ENCODE data around the gene DIPK2A. TPM values are rescaled to one million over a fixed set of nuclear protein-coding genes. Genes with fewer than 3 reads are reported as not detected.

Gene DIPK2A
- total RNA-seq, 6 experiments from 2014 or later = 7.0 to 10.5 (median 8.6) TPM

- Mint-ChIP-seq H3K4me3 (no peak overlapping the region), H3K36me3 (ENCODE audit: low read depth) (no peaks in the 10 kb centered on the region), H3K27me3 (ENCODE audit: insufficient read depth) (no peaks in the 10 kb centered on the region), H3K4me1 (ENCODE audit: low read depth) (no peaks in the 10 kb centered on the region), H3K27ac (no peak overlapping the region), H3K9me3 (no peaks in the 10 kb centered on the region)
- TF ChIP-seq, protein P1, sequence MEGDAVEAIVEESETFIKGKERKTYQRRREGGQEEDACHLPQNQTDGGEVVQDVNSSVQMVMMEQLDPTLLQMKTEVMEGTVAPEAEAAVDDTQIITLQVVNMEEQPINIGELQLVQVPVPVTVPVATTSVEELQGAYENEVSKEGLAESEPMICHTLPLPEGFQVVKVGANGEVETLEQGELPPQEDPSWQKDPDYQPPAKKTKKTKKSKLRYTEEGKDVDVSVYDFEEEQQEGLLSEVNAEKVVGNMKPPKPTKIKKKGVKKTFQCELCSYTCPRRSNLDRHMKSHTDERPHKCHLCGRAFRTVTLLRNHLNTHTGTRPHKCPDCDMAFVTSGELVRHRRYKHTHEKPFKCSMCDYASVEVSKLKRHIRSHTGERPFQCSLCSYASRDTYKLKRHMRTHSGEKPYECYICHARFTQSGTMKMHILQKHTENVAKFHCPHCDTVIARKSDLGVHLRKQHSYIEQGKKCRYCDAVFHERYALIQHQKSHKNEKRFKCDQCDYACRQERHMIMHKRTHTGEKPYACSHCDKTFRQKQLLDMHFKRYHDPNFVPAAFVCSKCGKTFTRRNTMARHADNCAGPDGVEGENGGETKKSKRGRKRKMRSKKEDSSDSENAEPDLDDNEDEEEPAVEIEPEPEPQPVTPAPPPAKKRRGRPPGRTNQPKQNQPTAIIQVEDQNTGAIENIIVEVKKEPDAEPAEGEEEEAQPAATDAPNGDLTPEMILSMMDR (IDR thresholded peaks at IDR 0.05) = no peak
- DNase-seq = no peak
These were observed 14.8 kb upstream of the DIPK2A start for GRCh38 chr3:143956838-143957237.

DNA sequence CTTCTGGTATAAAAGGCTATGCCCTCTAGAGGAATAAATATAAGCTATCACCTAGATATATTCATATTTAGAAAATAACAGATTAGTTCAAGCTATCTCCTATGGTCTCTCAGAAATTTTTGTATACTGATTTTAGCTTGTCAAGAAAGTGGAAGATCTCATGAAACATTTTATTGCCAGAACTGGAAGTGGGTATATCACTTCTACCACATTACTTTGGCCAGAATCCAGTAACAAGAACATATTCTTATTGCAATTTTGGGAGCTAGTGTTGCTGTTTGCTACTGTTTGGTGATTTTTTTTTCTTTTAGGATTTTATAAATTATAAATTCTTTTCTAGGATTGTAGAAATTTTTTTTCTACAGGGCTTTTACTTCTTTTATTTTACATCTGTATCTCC lies 14.2 kb upstream of the DIPK2A start:
- Mint-ChIP-seq H3K27ac (no peak overlapping the region), H3K36me3 (ENCODE audit: low read depth) (no peaks in the 10 kb centered on the region), H3K9me3 (no peaks in the 10 kb centered on the region), H3K27me3 (ENCODE audit: insufficient read depth) (no peaks in the 10 kb centered on the region), H3K4me1 (ENCODE audit: low read depth) (no peaks in the 10 kb centered on the region), H3K4me3 (no peak overlapping the region)
- TF ChIP-seq, protein P1 (IDR thresholded peaks at IDR 0.05) = no peak
- DNase-seq = no peak

- no peaks in the 10 kb centered on the region for H3K36me3 Mint-ChIP-seq (ENCODE audit: low read depth)
- H3K9me3 Mint-ChIP-seq = no peaks in the 10 kb centered on the region
- no peaks in the 10 kb centered on the region for H3K4me1 Mint-ChIP-seq (ENCODE audit: low read depth)
- no peak overlapping the region for H3K4me3 Mint-ChIP-seq
- no peaks in the 10 kb centered on the region for H3K27me3 Mint-ChIP-seq (ENCODE audit: insufficient read depth)
- TF ChIP-seq, protein P1 (IDR thresholded peaks at IDR 0.05) = no peak
- H3K27ac Mint-ChIP-seq = no peak overlapping the region
- DNase-seq = no peak
These were observed 12.7 kb upstream of the DIPK2A start for GRCh38 chr3:143958966-143959365.

- H3K36me3 Mint-ChIP-seq (ENCODE audit: low read depth) = no peaks in the 10 kb centered on the region
- no peaks in the 10 kb centered on the region for H3K4me1 Mint-ChIP-seq (ENCODE audit: low read depth)
- H3K9me3 Mint-ChIP-seq = no peaks in the 10 kb centered on the region
- TF ChIP-seq, protein P1 (IDR thresholded peaks at IDR 0.05) = no peak
- no peak for DNase-seq
- no peak overlapping the region for H3K4me3 Mint-ChIP-seq
- no peaks in the 10 kb centered on the region for H3K27me3 Mint-ChIP-seq (ENCODE audit: insufficient read depth)
- H3K27ac Mint-ChIP-seq = no peak overlapping the region
These were observed 10.3 kb upstream of the DIPK2A start for GRCh38 chr3:143961342-143961741.

- H3K4me3 Mint-ChIP-seq = no peak overlapping the region
- no peaks in the 10 kb centered on the region for H3K9me3 Mint-ChIP-seq
- no peak overlapping the region for H3K27ac Mint-ChIP-seq
- TF ChIP-seq, protein P1 (IDR thresholded peaks at IDR 0.05) = no peak
- no peaks in the 10 kb centered on the region for H3K4me1 Mint-ChIP-seq (ENCODE audit: low read depth)
- no peak for DNase-seq
- no peaks in the 10 kb centered on the region; the same call in 1 of the 2 replicates for H3K27me3 Mint-ChIP-seq (ENCODE audit: insufficient read depth)
- H3K36me3 Mint-ChIP-seq (ENCODE audit: low read depth) = no peaks in the 10 kb centered on the region
These were observed 7.7 kb upstream of the DIPK2A start for GRCh38 chr3:143963946-143964345.
